Measurements from ENCODE around the gene IL21R.
A peak's percentile ranks its signal among the peaks of the same experiment; 100 is the strongest.

IL21R gene

DNA sequence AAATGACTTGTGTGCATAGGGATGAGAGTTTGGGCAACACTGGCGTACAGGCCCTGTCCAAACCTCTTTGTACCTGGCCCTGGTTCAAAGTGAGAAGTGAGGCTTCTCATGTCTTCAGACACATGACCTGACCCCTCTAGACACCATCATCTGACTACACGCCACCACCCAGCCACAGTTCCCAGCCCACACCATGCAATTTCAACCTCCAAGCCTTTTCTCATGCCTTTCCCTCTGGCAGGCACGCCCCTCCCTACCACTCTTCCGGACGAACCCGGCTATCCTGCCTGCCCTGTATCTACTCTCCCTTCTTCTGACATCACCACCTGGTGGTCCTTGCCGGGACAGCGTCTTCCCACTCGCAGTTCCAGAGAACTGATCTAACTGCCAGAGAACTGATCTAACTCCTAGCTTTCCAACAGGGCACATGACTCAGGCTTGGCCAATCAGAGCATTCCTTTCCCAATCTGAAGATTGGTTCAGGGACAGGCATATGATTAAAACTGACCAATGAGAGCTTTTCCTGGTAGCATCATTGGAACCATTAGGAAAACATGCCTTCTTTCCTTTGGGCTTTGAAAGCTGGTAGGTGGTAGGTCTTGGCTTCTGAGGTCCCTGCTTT is 27.1 kb upstream of the IL21R start:
- H3K4me3 ChIP-seq (ENCODE audit: low read length), result no peak overlapping the region
- TF ChIP-seq, protein P1, sequence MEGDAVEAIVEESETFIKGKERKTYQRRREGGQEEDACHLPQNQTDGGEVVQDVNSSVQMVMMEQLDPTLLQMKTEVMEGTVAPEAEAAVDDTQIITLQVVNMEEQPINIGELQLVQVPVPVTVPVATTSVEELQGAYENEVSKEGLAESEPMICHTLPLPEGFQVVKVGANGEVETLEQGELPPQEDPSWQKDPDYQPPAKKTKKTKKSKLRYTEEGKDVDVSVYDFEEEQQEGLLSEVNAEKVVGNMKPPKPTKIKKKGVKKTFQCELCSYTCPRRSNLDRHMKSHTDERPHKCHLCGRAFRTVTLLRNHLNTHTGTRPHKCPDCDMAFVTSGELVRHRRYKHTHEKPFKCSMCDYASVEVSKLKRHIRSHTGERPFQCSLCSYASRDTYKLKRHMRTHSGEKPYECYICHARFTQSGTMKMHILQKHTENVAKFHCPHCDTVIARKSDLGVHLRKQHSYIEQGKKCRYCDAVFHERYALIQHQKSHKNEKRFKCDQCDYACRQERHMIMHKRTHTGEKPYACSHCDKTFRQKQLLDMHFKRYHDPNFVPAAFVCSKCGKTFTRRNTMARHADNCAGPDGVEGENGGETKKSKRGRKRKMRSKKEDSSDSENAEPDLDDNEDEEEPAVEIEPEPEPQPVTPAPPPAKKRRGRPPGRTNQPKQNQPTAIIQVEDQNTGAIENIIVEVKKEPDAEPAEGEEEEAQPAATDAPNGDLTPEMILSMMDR (conservative IDR thresholded peaks at IDR 0.05; ENCODE audit: low read depth, low read length), result peak; percentile 69
- DNase-seq (ENCODE audit: low read depth), result no peak

DNA sequence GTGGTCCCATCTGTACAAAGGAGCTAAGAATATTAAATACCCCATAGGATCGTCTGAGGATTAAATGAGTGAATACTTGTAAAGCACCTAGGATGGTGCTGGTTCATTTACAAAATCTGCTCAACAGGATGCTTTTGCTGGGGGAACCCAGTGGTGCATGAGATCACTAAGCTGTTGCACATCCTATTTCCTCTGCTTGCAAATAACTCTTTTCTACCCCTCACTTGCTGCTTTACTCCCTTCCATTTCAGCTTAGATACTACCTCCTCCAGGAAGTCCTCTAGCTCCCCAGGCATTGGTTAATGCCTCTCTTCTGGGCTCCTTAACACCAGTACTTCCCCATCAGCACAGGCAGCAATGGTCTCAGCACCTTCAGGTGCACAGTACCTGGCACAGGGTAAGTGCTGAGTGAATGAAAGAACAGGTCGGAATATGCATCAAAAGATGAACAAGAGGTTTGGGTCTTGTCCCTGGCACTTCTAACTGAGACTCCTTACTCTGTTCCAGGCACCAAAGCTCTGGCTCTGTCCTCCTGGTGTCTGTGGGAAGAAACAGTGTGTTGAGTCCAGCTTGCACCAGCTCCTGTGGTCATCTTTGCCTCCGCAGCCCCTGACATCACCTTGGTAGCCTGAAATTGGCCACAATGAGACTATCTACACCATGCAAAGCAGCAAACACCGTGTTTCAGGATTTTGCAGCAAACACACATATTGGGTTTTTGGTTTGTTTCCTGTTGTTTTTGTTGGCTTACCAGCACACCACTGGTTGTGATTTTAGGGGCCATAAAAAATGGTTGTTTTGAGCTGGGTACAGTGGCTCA is 24.1 kb upstream of the IL21R start:
- DNase-seq (ENCODE audit: low read depth), result no peak
- no peak overlapping the region for H3K4me3 ChIP-seq (ENCODE audit: low read length)
- TF ChIP-seq, protein P1 (conservative IDR thresholded peaks at IDR 0.05; ENCODE audit: low read depth, low read length), result no peak

DNA sequence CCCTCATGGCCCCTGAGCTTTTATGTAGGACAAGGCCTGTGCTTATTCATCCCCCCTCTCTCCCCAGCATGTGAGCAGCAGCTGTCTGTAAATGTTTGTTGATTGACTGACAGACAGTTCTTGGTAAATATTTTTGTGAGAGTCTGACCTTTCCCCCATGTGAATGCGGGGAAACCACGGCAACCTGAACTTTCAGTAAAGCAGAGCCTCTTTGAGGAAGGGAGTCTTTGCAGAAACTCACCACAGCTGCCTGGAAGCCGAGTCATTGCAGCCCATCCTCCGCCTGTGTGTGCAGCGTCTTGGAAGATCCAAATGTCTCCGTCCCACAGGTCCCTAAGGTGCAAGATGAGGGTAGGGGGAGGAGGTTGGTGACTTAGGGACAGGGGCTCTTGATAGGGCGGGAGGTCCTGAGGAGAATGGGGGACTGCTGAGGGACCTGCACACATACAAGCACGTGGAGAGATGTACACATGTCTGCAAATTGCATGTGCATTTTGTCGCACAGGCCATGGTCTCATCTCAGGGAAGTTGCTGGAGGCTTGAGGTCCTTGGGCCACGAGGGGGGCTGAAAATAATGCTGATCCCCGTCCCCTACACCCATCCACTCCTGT is 23.0 kb upstream of the IL21R start:
- H3K4me3 ChIP-seq (ENCODE audit: low read length), result no peak overlapping the region
- TF ChIP-seq, protein P1 (conservative IDR thresholded peaks at IDR 0.05; ENCODE audit: low read depth, low read length), result no peak
- no peak for DNase-seq (ENCODE audit: low read depth)

DNA sequence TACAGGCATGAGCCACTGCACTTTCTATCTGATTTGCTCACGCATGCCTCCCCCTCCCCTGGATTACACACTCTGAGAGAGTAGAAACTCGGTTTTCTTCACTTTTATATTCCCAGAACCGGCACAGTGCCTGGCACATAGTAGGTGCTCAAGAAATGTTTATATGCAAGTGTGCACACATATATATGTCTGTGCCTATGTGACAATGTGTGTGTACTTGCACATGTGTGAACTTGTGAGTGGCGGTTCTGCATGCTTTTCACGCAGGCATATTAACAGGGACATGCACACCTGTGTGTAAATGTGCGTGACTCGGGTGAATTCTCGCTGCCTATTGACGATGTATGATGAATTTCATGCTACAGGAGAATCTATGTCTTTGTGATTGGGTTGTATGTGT is 22.1 kb upstream of the IL21R start:
- no peak overlapping the region for H3K4me3 ChIP-seq (ENCODE audit: low read length)
- no peak for DNase-seq (ENCODE audit: low read depth)
- TF ChIP-seq, protein P1 (conservative IDR thresholded peaks at IDR 0.05; ENCODE audit: low read depth, low read length), result no peak

DNA sequence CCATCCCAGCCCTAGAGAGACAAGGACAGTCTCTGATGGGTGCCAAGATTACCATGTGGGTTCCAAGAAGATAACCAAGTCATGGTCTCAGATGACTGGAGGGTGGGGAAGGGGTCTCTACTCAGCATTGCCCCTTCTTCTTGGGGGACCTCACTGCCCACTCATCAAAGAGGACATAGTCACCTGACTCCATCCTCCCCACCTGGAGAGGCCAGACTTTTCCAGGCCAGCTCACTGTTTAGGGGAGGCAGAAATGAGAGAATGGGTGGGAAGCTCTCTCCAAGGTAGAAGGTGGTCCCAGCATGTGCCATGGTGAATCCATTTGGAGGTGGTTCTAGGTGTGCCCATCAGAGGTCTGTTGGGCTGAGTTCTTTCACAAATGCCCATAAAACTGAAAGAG is 20.7 kb upstream of the IL21R start:
- H3K4me3 ChIP-seq (ENCODE audit: low read length), result no peak overlapping the region
- no peak for DNase-seq (ENCODE audit: low read depth)
- TF ChIP-seq, protein P1 (conservative IDR thresholded peaks at IDR 0.05; ENCODE audit: low read depth, low read length), result no peak

DNA sequence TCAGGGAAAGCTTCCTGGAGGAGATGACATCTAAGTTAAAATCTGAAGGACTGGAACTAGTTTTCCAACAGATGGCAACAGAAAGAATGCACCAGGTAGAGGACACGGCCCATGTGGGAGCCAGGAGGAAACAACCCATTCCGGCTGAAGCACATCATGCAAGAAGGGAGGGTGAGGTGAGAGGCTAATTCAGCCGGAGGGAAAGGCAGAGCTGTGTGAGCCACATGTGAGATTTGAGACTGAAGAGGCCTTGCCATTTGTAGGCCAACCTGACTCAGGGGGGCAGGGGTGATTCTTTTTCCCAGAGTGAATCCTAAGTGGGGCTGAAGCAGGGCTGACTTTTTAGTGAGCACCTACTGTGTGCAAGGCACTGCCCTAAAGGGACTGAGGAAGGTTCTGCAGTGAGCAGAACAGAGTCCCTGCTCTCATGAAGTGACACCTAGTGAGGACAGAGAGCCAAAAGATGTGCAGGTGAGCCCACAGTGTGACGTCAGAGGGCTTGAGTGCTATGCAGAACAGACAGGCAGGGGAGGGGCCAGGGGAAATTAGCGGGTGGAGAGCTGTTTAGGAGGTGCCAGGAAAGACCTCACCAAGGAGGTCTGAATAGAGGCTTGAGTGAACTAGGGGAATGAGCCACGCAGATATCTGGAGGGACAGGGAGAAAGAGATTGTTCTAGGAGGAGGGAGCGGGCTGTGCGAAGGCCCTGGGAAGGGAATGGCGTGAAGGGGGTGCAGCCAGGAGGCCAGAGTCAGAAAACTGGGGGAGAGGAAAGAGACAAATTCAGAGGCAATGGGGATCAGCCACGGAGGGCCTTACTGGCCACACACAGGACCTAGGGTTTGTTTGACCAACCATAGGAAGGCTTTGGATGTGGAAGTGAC is 19.8 kb upstream of the IL21R start:
- no peak overlapping the region for H3K4me3 ChIP-seq (ENCODE audit: low read length)
- no peak for DNase-seq (ENCODE audit: low read depth)

More for the DNA sequence above, 19.8 kb upstream of the IL21R start:
- TF ChIP-seq, protein P1 (conservative IDR thresholded peaks at IDR 0.05; ENCODE audit: low read depth, low read length), result no peak
